Hematopoietic multipotent progenitor cell treated with erythropoietin and hydrocortisone succinate and interleukin-3 and kit ligand, for 17 days (in vitro differentiated cells): ENCODE measurements around the gene LNX2.
A peak's percentile ranks its signal among the peaks of the same experiment; 100 is the strongest.

Experiments
- DNase-seq: peaks from one replicate; pipeline ENCODE4 v3.0.0-alpha.2; 2015; ENCODE audit warnings: low spot score

LNX2 gene

GRCh38 chr13:27562457-27562856 lies 57.9 kb downstream of the LNX2 start:
- DNase-seq: no peak

- no peak for DNase-seq
Measured at GRCh38 chr13:27559719-27560118, 60.6 kb downstream of the LNX2 start.

- peak; percentile 73 for DNase-seq
Measured at GRCh38 chr13:27556109-27556508, 64.2 kb downstream of the LNX2 start.

- peak; percentile 17 for DNase-seq
Measured at GRCh38 chr13:27551562-27551961, 68.8 kb downstream of the LNX2 start.

GRCh38 chr13:27549406-27549981 lies 70.8 kb downstream of the LNX2 start:
- DNase-seq: no peak

GRCh38 chr13:27542220-27542619 lies 78.1 kb downstream of the LNX2 start:
- DNase-seq: no peak

GRCh38 chr13:27541386-27541785 lies 78.9 kb downstream of the LNX2 start:
- no peak for DNase-seq

GRCh38 chr13:27536361-27537101 lies 83.8 kb downstream of the LNX2 start:
- no peak for DNase-seq

- no peak for DNase-seq
Measured at GRCh38 chr13:27535546-27535945, 84.8 kb downstream of the LNX2 start.

- DNase-seq: no peak
Measured at GRCh38 chr13:27534981-27535380, 85.3 kb downstream of the LNX2 start.

GRCh38 chr13:27534108-27534980 lies 86.0 kb downstream of the LNX2 start:
- peak; percentile 35 for DNase-seq

- DNase-seq: peak; percentile 79
Measured at GRCh38 chr13:27533155-27533643, 87.1 kb downstream of the LNX2 start.

GRCh38 chr13:27528908-27529307 lies 91.4 kb downstream of the LNX2 start:
- DNase-seq: no peak

- DNase-seq: no peak
Measured at GRCh38 chr13:27526516-27526915, 93.8 kb downstream of the LNX2 start.

- DNase-seq: no peak
Measured at GRCh38 chr13:27524981-27525975, 95.1 kb downstream of the LNX2 start.

GRCh38 chr13:27523346-27524073 lies 96.8 kb downstream of the LNX2 start:
- DNase-seq: no peak

GRCh38 chr13:27522847-27523246 lies 97.5 kb downstream of the LNX2 start:
- no peak for DNase-seq

GRCh38 chr13:27516103-27516502 lies 104.2 kb downstream of the LNX2 start:
- DNase-seq: no peak

- DNase-seq: no peak
Measured at GRCh38 chr13:27510082-27510481, 110.2 kb downstream of the LNX2 start.

- DNase-seq: no peak
Measured at GRCh38 chr13:27508802-27509201, 111.5 kb downstream of the LNX2 start.

GRCh38 chr13:27505792-27506191 lies 114.5 kb downstream of the LNX2 start:
- no peak for DNase-seq
